ENCODE results near the gene CST3. TPM values are rescaled to one million over a fixed set of nuclear protein-coding genes. Genes with fewer than 3 reads are reported as not detected.

CST3 gene
- total and polyA plus RNA-seq, 4 donors, result 584 to 1,561 (median 971) TPM

GRCh38 chr20:23601715-23602114, 36.0 kb downstream of the CST3 start:
- H3K27me3 ChIP-seq (ENCODE audit: control insufficient read depth in 1 of 2, insufficient read depth in 2 of 2, low read length in 1 of 2), result no peaks in the 10 kb centered on the region
- DNase-seq (no peak), ATAC-seq (ENCODE audit: low FRiP score) (no peak)
- intact Hi-C loops (cut with DNase I), result loop anchor here (10.0 kb wide), 2 partner anchors 157 to 237 kb away; partner anchors contain the start of gene GZF1 (in 1 of the 2)
- H3K27ac ChIP-seq (ENCODE audit: low read depth in 1 of 2, low read length in 2 of 2), result no peak overlapping the region
- no peaks in the 10 kb centered on the region for H3K4me1 ChIP-seq (ENCODE audit: control insufficient read depth in 1 of 2, insufficient read depth in 2 of 2, low read length in 2 of 2)
- H3K4me3 ChIP-seq (ENCODE audit: low read length in 2 of 2), result no peak overlapping the region
- H3K36me3 ChIP-seq (ENCODE audit: control insufficient read depth in 1 of 2, insufficient read depth in 2 of 2, low read length in 1 of 2), result no peaks in the 10 kb centered on the region
- WGBS, 2 donors, result 54 to 58% methylated on average over 4 of the region's 4 CpGs
- H3K9me3 ChIP-seq (ENCODE audit: control insufficient read depth, low read length), result no peaks in the 10 kb centered on the region

GRCh38 chr20:23598481-23598880, 39.3 kb downstream of the CST3 start:
- ATAC-seq (ENCODE audit: low FRiP score) (no peak), DNase-seq (no peak)
- intact Hi-C loops (cut with DNase I), result no loop called here
- no peak overlapping the region for H3K4me3 ChIP-seq (ENCODE audit: low read length in 2 of 2)
- no peaks in the 10 kb centered on the region for H3K36me3 ChIP-seq (ENCODE audit: control insufficient read depth in 1 of 2, insufficient read depth in 2 of 2, low read length in 1 of 2)
- no peaks in the 10 kb centered on the region for H3K27me3 ChIP-seq (ENCODE audit: control insufficient read depth in 1 of 2, insufficient read depth in 2 of 2, low read length in 1 of 2)
- no peaks in the 10 kb centered on the region for H3K4me1 ChIP-seq (ENCODE audit: control insufficient read depth in 1 of 2, insufficient read depth in 2 of 2, low read length in 2 of 2)
- H3K9me3 ChIP-seq (ENCODE audit: control insufficient read depth, low read length), result no peaks in the 10 kb centered on the region
- H3K27ac ChIP-seq (ENCODE audit: low read depth in 1 of 2, low read length in 2 of 2), result no peak overlapping the region

GRCh38 chr20:23596579-23597250, 41.0 kb downstream of the CST3 start:
- ATAC-seq (ENCODE audit: low FRiP score) (no peak), DNase-seq (no peak)
- Histone ChIP-seq H3K27me3 (ENCODE audit: control insufficient read depth in 1 of 2, insufficient read depth in 2 of 2, low read length in 1 of 2) (no peaks in the 10 kb centered on the region), H3K4me1 (ENCODE audit: control insufficient read depth in 1 of 2, insufficient read depth in 2 of 2, low read length in 2 of 2) (no peaks in the 10 kb centered on the region), H3K27ac (ENCODE audit: low read depth in 1 of 2, low read length in 2 of 2) (no peak overlapping the region), H3K36me3 (ENCODE audit: control insufficient read depth in 1 of 2, insufficient read depth in 2 of 2, low read length in 1 of 2) (no peaks in the 10 kb centered on the region), H3K9me3 (ENCODE audit: control insufficient read depth, low read length) (no peaks in the 10 kb centered on the region), H3K4me3 (ENCODE audit: low read length in 2 of 2) (no peak overlapping the region)
- WGBS, 2 donors, result 44 to 56% methylated on average over 2 of the region's 2 CpGs
- intact Hi-C loops (cut with DNase I), result no loop called here

- Histone ChIP-seq H3K9me3 (ENCODE audit: control insufficient read depth, low read length) (no peaks in the 10 kb centered on the region), H3K27me3 (ENCODE audit: control insufficient read depth in 1 of 2, insufficient read depth in 2 of 2, low read length in 1 of 2) (no peaks in the 10 kb centered on the region), H3K27ac (ENCODE audit: low read depth in 1 of 2, low read length in 2 of 2) (no peak overlapping the region), H3K4me3 (ENCODE audit: low read length in 2 of 2) (no peak overlapping the region), H3K36me3 (ENCODE audit: control insufficient read depth in 1 of 2, insufficient read depth in 2 of 2, low read length in 1 of 2) (no peaks in the 10 kb centered on the region), H3K4me1 (ENCODE audit: control insufficient read depth in 1 of 2, insufficient read depth in 2 of 2, low read length in 2 of 2) (no peaks in the 10 kb centered on the region)
- DNase-seq, result no peak
- WGBS, 2 donors, result 48 to 57% methylated on average over 1 of the region's 1 CpG
- ATAC-seq (ENCODE audit: low FRiP score), result no peak
- intact Hi-C loops (cut with DNase I), result no loop called here
Measured at GRCh38 chr20:23595941-23596340, 41.8 kb downstream of the CST3 start.

- Histone ChIP-seq H3K4me3 (ENCODE audit: low read length in 2 of 2) (no peak overlapping the region), H3K9me3 (ENCODE audit: control insufficient read depth, low read length) (no peaks in the 10 kb centered on the region), H3K36me3 (ENCODE audit: control insufficient read depth in 1 of 2, insufficient read depth in 2 of 2, low read length in 1 of 2) (no peaks in the 10 kb centered on the region), H3K27ac (ENCODE audit: low read depth in 1 of 2, low read length in 2 of 2) (no peak overlapping the region), H3K27me3 (ENCODE audit: control insufficient read depth in 1 of 2, insufficient read depth in 2 of 2, low read length in 1 of 2) (no peaks in the 10 kb centered on the region), H3K4me1 (ENCODE audit: control insufficient read depth in 1 of 2, insufficient read depth in 2 of 2, low read length in 2 of 2) (no peaks in the 10 kb centered on the region)
- 85% methylated on average over 10 of the region's 10 CpGs for WGBS, 2 donors
- intact Hi-C loops (cut with DNase I), result no loop called here
- ATAC-seq (ENCODE audit: low FRiP score) (no peak), DNase-seq (no peak)
Measured at GRCh38 chr20:23588434-23589403, 49.0 kb downstream of the CST3 start.

GRCh38 chr20:23587631-23588030, 50.1 kb downstream of the CST3 start:
- H3K36me3 ChIP-seq (ENCODE audit: control insufficient read depth in 1 of 2, insufficient read depth in 2 of 2, low read length in 1 of 2), result no peaks in the 10 kb centered on the region
- H3K27ac ChIP-seq (ENCODE audit: low read depth in 1 of 2, low read length in 2 of 2), result no peak overlapping the region
- intact Hi-C loops (cut with DNase I), result no loop called here
- H3K4me1 ChIP-seq (ENCODE audit: control insufficient read depth in 1 of 2, insufficient read depth in 2 of 2, low read length in 2 of 2), result no peaks in the 10 kb centered on the region
- no peak overlapping the region for H3K4me3 ChIP-seq (ENCODE audit: low read length in 2 of 2)
- 73 to 81% methylated on average over 7 of the region's 7 CpGs for WGBS, 2 donors
- ATAC-seq (ENCODE audit: low FRiP score) (no peak), DNase-seq (no peak)
- no peaks in the 10 kb centered on the region for H3K9me3 ChIP-seq (ENCODE audit: control insufficient read depth, low read length)
- no peaks in the 10 kb centered on the region for H3K27me3 ChIP-seq (ENCODE audit: control insufficient read depth in 1 of 2, insufficient read depth in 2 of 2, low read length in 1 of 2)

GRCh38 chr20:23586735-23587525, 50.8 kb downstream of the CST3 start:
- H3K4me1 ChIP-seq (ENCODE audit: control insufficient read depth in 1 of 2, insufficient read depth in 2 of 2, low read length in 2 of 2), result no peaks in the 10 kb centered on the region
- H3K27me3 ChIP-seq (ENCODE audit: control insufficient read depth in 1 of 2, insufficient read depth in 2 of 2, low read length in 1 of 2), result no peaks in the 10 kb centered on the region
- no peak overlapping the region for H3K27ac ChIP-seq (ENCODE audit: low read depth in 1 of 2, low read length in 2 of 2)
- H3K36me3 ChIP-seq (ENCODE audit: control insufficient read depth in 1 of 2, insufficient read depth in 2 of 2, low read length in 1 of 2), result no peaks in the 10 kb centered on the region
- no peak for DNase-seq
- no peak for ATAC-seq (ENCODE audit: low FRiP score)
- intact Hi-C loops (cut with DNase I), result no loop called here
- H3K4me3 ChIP-seq (ENCODE audit: low read length in 2 of 2), result no peak overlapping the region
- WGBS, 2 donors, result 66 to 68% methylated on average over 13 of the region's 13 CpGs
- H3K9me3 ChIP-seq (ENCODE audit: control insufficient read depth, low read length), result no peaks in the 10 kb centered on the region

- no peaks in the 10 kb centered on the region for H3K27me3 ChIP-seq (ENCODE audit: control insufficient read depth in 1 of 2, insufficient read depth in 2 of 2, low read length in 1 of 2)
- intact Hi-C loops (cut with DNase I), result no loop called here
- DNase-seq (no peak), ATAC-seq (ENCODE audit: low FRiP score) (no peak)
- no peak overlapping the region for H3K4me3 ChIP-seq (ENCODE audit: low read length in 2 of 2)
- H3K9me3 ChIP-seq (ENCODE audit: control insufficient read depth, low read length), result no peaks in the 10 kb centered on the region
- WGBS, 2 donors, result 67 to 68% methylated on average over 5 of the region's 5 CpGs
- H3K27ac ChIP-seq (ENCODE audit: low read depth in 1 of 2, low read length in 2 of 2), result no peak overlapping the region
- no peaks in the 10 kb centered on the region for H3K36me3 ChIP-seq (ENCODE audit: control insufficient read depth in 1 of 2, insufficient read depth in 2 of 2, low read length in 1 of 2)
- H3K4me1 ChIP-seq (ENCODE audit: control insufficient read depth in 1 of 2, insufficient read depth in 2 of 2, low read length in 2 of 2), result no peaks in the 10 kb centered on the region
Measured at GRCh38 chr20:23585808-23586734, 51.7 kb downstream of the CST3 start.
